Suprapubic skin (tissue), 4 donors: ENCODE results near the gene AKAP1. TPM values are rescaled to one million over a fixed set of nuclear protein-coding genes. Genes with fewer than 3 reads are reported as not detected.

Experiments used
- DNase-seq, 2 donors: peaks; one replicate each; pipeline ENCODE4 v3.0.0-alpha.2; 2019; ENCODE audit warnings: low spot score in 2 of 2
- H3K27ac ChIP-seq: fragments of 200-600 bp; sonication (generic); one replicate; pipeline ENCODE4 v1.5.1; 2019
- H3K27me3 ChIP-seq: fragments of 200-600 bp; sonication (generic); one replicate; pipeline ENCODE4 v1.5.1; 2019
- H3K36me3 ChIP-seq: fragments of 200-600 bp; sonication (generic); one replicate; pipeline ENCODE4 v1.5.1; 2019
- H3K4me1 ChIP-seq: fragments of 200-600 bp; sonication (generic); one replicate; pipeline ENCODE4 v1.5.1; 2019
- H3K4me3 ChIP-seq: fragments of 200-600 bp; sonication (generic); one replicate; pipeline ENCODE4 v1.5.1; 2019; ENCODE audit warnings: mild to moderate bottlenecking
- H3K9me3 ChIP-seq: fragments of 200-600 bp; sonication (generic); one replicate; pipeline ENCODE4 v1.5.1; 2019
- EP300 ChIP-seq: sonication (generic); formaldehyde crosslinking; IDR thresholded peaks from one replicate; pipeline ENCODE4 v1.6.1; 2017; ENCODE audit warnings: antibody characterized with exemption
- POLR2A ChIP-seq, 2 donors: fragments of 450-650 bp; IDR thresholded peaks; one replicate each; pipeline ENCODE4 v1.6.1; 2017; ENCODE audit warnings: antibody characterized with exemption in 2 of 2, mild to moderate bottlenecking in 2 of 2, moderate library complexity in 2 of 2
- POLR2AphosphoS5 ChIP-seq, 3 donors: sonication (generic); formaldehyde crosslinking; IDR thresholded peaks; one replicate each; pipeline ENCODE4 v1.6.1; 2017; ENCODE audit warnings: antibody characterized with exemption in 3 of 3
- WGBS: methylation state at CpG from one replicate; pipeline ENCODE4 v1.1.5; 2018; 5-methylcytosine and 5-hydroxymethylcytosine counted together
- total RNA-seq, 4 donors: library from RNA; depleted of rRNA; stranded (reverse); fragments of >200 nt; gene quantifications; one replicate each; pipeline ENCODE4 v1.1.0, GENCODE V29; 2016
- TF ChIP-seq, protein P1 (sequence below), 2 donors: fragments of 200-600 bp in 1 of 2; fragments of 450-650 bp in 1 of 2; sonication (generic) in 1 of 2; IDR thresholded peaks; one replicate each; pipeline ENCODE4 v1.5.1; 2016 to 2019; ENCODE audit warnings: antibody characterized with exemption in 2 of 2, mild to moderate bottlenecking in 1 of 2, moderate library complexity in 1 of 2

Gene AKAP1
- total RNA-seq, 4 donors from 2014 or later = 50.1 to 76.2 (median 56.4) TPM

DNA sequence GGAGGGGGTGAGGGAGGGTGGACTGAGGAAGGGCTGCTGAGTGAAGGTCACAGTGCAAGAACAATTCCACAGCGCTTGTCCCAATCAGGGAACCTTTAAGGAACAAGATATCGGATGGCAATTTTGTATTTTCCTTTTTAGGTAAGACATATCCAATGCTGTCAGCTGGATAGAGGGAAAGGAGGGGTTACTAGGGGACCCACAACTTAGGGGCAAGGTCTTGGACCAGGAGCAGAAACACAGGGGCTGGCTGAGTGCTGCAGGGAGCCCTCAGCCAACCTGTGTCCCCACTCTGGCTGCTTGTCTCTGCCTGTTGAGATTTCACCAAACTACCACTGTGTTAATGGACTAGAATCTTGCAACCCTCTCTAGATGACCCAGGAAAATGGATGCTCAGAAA lies 47.6 kb downstream of the AKAP1 start:
- no peaks in the 10 kb centered on the region for H3K36me3 ChIP-seq
- H3K4me1 ChIP-seq = no peaks in the 10 kb centered on the region
- H3K9me3 ChIP-seq = no peaks in the 10 kb centered on the region
- H3K27ac ChIP-seq = no peak overlapping the region
- no peak for DNase-seq
- TF ChIP-seq, protein P1, sequence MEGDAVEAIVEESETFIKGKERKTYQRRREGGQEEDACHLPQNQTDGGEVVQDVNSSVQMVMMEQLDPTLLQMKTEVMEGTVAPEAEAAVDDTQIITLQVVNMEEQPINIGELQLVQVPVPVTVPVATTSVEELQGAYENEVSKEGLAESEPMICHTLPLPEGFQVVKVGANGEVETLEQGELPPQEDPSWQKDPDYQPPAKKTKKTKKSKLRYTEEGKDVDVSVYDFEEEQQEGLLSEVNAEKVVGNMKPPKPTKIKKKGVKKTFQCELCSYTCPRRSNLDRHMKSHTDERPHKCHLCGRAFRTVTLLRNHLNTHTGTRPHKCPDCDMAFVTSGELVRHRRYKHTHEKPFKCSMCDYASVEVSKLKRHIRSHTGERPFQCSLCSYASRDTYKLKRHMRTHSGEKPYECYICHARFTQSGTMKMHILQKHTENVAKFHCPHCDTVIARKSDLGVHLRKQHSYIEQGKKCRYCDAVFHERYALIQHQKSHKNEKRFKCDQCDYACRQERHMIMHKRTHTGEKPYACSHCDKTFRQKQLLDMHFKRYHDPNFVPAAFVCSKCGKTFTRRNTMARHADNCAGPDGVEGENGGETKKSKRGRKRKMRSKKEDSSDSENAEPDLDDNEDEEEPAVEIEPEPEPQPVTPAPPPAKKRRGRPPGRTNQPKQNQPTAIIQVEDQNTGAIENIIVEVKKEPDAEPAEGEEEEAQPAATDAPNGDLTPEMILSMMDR (IDR thresholded peaks at IDR 0.05) = no peak
- no peak for TF ChIP-seq EP300
- TF ChIP-seq POLR2AphosphoS5 (IDR thresholded peaks at IDR 0.05) = no peak
- TF ChIP-seq POLR2A (IDR thresholded peaks at IDR 0.05) = no peak
- 86% methylated on average over 2 of the region's 2 CpGs for WGBS
- H3K27me3 ChIP-seq = no peaks in the 10 kb centered on the region
- no peak overlapping the region for H3K4me3 ChIP-seq

DNA sequence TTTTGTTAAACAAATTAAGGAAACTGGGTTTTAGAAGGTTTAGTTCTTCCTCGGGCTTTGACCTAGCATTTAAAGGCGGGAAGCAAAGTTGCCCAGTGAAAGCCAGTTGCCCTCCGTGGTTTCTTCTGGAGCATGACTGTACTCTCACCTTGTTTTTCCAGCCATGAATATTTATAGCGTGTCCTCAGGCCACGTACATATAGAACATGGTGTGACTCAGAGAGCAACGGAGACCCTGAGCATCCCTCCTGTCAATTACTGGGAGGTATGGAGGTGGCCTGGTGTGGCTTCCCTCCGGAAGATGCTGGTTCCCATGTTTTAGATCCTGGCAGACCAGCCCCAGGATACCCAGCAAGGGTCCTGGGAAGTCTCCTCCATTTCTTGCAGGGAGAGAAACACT lies 48.4 kb downstream of the AKAP1 start:
- DNase-seq = no peak
- no peak overlapping the region for H3K27ac ChIP-seq
- no peaks in the 10 kb centered on the region for H3K36me3 ChIP-seq
- 81% methylated on average over 7 of the region's 7 CpGs for WGBS
- TF ChIP-seq POLR2AphosphoS5 (IDR thresholded peaks at IDR 0.05) (no peak), POLR2A (IDR thresholded peaks at IDR 0.05) (no peak), EP300 (no peak)
- TF ChIP-seq, protein P1 (IDR thresholded peaks at IDR 0.05) = no peak
- H3K4me1 ChIP-seq = no peaks in the 10 kb centered on the region
- H3K27me3 ChIP-seq = no peaks in the 10 kb centered on the region
- H3K4me3 ChIP-seq = no peak overlapping the region
- H3K9me3 ChIP-seq = no peaks in the 10 kb centered on the region

DNA sequence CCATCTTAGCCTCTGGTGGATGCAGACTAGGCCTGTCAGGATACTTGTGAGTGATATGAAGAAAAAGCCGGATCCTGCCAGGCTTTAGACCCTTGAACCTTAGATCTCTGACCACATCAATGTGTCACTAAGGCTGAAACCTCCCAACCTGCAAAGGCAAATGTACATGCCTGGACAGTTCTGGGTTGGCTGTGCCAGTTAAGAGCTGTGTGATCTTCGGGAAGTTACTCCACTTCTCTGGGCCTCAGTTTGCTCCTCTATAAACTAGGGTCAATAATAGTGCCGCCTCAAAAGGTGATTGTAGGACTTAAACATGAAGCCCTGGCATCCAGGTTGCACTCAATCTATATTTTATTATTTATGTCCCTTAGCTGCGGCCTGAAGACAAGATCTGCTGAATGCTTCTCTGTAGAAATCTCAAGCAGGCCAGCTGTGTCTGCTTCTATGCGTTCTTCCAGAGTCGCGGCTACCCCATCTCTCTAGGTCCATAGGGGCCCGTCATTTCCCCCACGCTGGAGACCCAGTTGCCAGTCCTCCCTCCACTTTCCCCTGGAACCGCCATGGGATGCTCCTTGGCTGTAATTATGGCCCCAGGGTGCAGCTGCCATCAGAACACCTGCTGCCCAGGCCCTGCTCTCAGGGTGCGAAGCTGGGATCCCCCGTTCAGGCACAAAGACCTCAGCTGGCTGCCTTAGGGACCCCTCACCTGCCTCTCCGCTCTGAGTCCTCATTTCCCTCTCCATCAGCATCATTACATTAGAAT lies 50.2 kb downstream of the AKAP1 start:
- H3K9me3 ChIP-seq = no peaks in the 10 kb centered on the region
- H3K27me3 ChIP-seq = no peaks in the 10 kb centered on the region
- DNase-seq = no peak
- no peak overlapping the region for H3K27ac ChIP-seq
- H3K4me1 ChIP-seq = no peaks in the 10 kb centered on the region
- WGBS = 93% methylated on average over 13 of the region's 13 CpGs
- no peak overlapping the region for H3K4me3 ChIP-seq
- TF ChIP-seq POLR2AphosphoS5 (IDR thresholded peaks at IDR 0.05) (no peak), EP300 (no peak), POLR2A (IDR thresholded peaks at IDR 0.05) (no peak)
- TF ChIP-seq, protein P1 (IDR thresholded peaks at IDR 0.05) = no peak
- H3K36me3 ChIP-seq = no peaks in the 10 kb centered on the region

DNA sequence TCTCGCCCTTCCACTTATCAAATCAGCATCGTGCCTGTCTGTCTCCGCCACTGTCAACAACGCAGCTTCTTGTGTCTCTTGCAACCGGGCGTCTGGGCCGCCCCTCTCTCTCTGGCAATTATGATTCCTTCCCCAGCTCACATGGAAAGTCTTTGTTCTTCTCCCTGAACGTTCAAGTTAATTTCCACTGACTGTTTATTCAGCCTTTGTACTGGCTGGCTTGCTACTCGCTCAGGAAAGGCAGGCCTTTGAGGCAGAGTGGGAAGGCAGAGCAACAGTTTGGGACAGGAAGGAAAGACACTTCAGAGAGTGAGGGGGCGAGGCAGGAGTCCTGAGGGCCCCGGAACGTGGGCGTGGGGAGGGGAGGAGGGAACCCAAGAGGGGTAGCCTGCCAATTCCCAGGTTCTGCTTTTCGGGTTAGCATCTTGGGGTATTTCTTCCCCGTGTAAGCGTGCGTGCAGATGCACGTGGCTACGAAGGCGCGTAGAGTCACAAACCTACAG lies 50.8 kb downstream of the AKAP1 start:
- no peaks in the 10 kb centered on the region for H3K27me3 ChIP-seq
- H3K4me1 ChIP-seq = no peaks in the 10 kb centered on the region
- DNase-seq = no peak
- WGBS = 44% methylated on average over 21 of the region's 21 CpGs
- H3K27ac ChIP-seq = no peak overlapping the region
- no peaks in the 10 kb centered on the region for H3K9me3 ChIP-seq
- H3K4me3 ChIP-seq = no peak overlapping the region
- no peaks in the 10 kb centered on the region for H3K36me3 ChIP-seq
- no peak for TF ChIP-seq POLR2AphosphoS5 (IDR thresholded peaks at IDR 0.05)

DNA sequence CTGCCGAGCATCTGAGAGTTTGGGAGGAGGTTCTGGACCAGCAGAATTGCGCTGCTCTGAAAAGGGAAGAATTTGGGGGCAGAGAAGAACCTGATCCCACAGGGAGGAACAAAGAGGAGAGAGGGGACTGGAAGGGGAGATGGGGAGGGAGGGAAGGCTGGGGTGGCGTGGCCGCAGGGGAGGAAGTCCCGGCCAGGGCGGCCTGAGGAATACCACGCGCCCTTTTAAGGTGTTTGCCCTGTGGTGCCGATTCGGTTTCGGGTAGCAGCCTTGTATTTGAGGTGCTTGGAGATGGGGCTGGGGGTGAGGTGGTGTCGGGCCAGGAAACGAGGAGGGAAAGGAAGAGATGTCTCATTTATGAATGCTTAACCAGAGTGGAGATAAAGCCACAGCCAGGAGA lies 51.3 kb downstream of the AKAP1 start:
- no peaks in the 10 kb centered on the region for H3K36me3 ChIP-seq
- H3K9me3 ChIP-seq = no peaks in the 10 kb centered on the region
- no peak overlapping the region for H3K27ac ChIP-seq
- no peaks in the 10 kb centered on the region for H3K4me1 ChIP-seq
- TF ChIP-seq POLR2A (IDR thresholded peaks at IDR 0.05) = no peak
- no peak for TF ChIP-seq POLR2AphosphoS5 (IDR thresholded peaks at IDR 0.05)
- TF ChIP-seq, protein P1 (IDR thresholded peaks at IDR 0.05) = no peak
- no peak for TF ChIP-seq EP300
- H3K4me3 ChIP-seq = no peak overlapping the region
- DNase-seq = no peak
- no peaks in the 10 kb centered on the region for H3K27me3 ChIP-seq
- WGBS = 64% methylated on average over 13 of the region's 13 CpGs
